Measurements from ENCODE around the gene TSGA10IP.
"Not testable (repeated sequence)": the region's sequence is repeated elsewhere in the genome, so short reads cannot be mapped to it uniquely, and the experiment has no call there.

TSGA10IP gene

DNA sequence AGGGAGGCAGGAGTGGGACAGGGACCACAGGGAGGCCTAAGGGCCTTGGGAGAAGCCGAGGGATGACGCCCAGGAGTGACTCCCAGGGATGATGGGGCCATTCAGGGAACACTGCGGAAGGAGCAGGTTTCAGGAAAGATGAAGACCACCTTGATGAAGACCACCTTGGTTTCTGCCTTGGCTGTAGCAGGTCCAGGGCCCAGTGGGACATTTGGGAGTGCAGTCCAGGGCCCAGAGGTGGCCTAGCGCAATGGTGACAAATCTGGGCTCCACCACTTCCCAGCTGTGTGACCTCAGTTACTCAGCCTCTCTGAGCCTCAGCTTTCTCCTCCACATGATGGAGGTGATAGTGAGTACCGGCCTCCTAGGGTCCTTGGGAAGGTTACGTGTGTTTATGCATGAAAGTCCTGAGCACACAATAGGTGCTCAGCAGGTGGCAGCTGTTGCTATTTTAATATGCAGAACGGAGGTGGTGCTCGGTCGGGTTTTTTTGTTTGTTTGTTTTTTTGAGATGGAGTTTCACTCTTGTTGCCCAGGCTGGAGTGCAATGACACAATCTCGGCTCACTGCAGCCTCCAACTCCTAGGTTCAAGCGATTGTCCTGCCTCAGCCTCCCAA lies 770 bp downstream of the TSGA10IP start:
- DNase-seq (ENCODE audit: low read depth in 2 of 2) = no peak

DNA sequence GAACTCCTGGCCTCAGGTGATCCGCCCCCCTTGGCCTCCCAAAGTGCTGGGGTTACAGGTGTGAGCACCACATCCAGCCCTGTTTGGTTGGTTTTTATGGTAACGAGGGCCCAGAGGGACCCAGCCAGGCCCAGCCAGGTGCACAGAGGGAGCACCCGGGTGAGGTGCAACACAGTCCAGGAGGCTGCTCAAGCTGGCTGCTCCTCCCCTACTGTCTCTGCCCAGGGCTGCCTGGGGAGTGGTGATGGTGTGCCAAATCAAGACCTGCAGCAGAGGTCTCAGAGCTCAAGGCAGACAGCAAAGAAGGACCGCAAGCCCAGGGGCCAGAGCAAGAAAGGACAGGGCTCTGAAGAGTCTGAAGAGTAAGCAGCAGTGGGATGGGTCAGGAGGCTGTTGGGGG lies 1.4 kb downstream of the TSGA10IP start:
- DNase-seq (ENCODE audit: low read depth in 2 of 2) = no peak

DNA sequence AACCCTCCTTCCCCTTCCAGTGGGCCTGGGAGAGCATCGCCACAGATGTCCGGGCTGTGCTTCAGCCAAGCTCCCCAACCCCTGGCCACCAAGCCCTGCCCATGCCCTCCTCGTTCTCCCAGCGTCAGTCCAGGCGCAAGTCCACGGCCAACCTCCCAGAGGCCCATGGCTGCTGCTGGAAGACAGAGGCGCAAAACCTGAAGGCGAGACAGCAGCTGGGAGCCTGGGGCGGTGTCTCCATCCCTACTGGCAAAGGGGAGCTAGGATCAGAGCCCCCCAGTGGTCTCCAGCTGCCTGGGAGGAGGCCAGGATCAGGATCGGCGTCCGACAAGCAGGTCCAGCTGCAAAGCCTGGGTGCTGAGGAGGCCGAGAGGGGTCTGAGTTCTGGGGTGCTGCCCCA lies 1.9 kb downstream of the TSGA10IP start:
- no peak for DNase-seq (ENCODE audit: low read depth in 2 of 2)

DNA sequence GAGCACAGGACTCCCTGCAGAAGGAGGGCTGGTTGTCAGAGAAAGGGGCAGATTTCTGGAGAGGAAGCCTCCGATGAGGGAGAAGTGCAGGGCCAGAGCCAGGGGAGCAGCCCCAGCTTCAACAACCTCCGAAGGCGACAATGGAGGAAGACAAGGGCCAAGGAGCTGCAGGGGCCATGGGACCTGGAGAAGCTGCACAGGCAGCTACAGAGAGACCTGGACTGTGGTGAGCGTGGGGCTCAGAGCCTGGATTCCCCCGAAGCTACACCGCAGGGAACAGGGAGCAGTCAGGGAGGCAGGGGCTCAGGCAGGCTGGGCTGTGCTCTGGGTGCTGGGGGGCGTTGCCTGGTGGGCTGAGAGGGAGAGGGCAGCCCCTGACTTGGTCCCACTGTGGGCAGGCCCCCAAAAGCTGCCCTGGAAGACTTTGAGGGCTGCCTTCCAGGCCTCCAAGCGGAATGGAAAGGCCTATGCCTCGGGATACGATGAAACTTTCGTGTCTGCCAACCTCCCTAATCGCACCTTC lies 2.4 kb downstream of the TSGA10IP start:
- no peak for DNase-seq (ENCODE audit: low read depth in 2 of 2)

DNA sequence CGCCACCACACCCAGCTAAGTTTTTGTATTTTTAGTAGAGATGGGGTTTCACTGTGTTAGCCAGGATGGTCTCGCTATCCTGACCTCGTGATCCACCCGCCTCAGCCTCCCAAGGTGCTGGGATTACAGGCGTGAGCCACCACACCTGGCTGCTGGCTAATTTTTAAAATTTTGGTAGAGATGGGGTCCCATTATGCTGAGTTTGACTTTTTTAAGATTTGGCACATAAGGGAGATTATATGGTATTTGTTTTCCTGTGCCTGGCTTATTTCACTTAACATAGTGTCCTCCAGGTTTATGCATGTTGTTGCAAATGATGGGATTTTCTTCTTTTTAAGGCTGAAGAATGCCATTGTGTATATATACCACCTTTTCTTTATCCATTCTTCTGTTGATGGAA lies 5.4 kb downstream of the TSGA10IP start:
- DNase-seq (ENCODE audit: low read depth in 2 of 2) = not testable (repeated sequence)

DNA sequence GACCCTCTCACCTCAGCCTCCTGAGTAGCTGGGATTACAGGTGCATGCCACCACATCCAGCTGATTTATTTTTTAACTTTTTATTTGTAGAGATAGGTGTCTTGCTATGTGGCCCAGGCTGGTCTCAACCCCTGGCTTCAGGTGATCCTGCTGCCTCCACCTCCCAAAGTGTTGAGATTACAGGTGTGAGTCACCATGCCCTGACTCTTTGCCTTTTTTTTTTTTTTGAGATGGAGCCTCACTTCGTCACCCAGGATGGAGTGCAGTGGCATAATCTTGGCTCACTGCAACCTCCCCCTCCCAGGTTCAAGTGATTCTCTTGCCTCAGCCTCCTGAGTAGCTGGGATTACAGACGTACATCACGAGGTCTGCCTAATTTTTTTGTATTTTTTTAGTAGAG lies 6.4 kb downstream of the TSGA10IP start:
- DNase-seq (ENCODE audit: low read depth in 2 of 2) = not testable (repeated sequence)

DNA sequence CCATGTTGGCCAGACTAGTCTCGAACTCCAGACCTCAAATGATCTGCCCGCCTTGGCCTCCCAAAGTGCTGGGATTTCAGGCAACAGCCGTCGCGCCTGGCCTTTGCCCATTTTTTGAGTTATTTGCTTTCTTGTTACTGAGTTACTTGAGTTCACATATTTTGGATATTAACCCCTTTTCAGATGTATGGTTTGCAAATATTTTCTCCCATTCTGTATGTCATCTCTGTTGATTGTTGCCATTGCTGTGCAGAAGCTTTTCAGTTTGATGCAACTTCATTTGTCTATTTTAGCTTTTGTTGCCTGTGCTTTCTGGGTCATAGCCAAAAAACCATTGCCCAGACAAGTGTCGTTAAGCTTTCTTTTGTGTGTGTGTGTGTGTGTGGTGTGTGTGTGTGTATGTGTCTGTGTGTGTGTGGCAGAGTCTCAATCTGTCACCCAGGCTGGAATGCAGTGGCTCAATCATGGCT lies 6.8 kb downstream of the TSGA10IP start:
- no peak for DNase-seq (ENCODE audit: low read depth in 2 of 2)

DNA sequence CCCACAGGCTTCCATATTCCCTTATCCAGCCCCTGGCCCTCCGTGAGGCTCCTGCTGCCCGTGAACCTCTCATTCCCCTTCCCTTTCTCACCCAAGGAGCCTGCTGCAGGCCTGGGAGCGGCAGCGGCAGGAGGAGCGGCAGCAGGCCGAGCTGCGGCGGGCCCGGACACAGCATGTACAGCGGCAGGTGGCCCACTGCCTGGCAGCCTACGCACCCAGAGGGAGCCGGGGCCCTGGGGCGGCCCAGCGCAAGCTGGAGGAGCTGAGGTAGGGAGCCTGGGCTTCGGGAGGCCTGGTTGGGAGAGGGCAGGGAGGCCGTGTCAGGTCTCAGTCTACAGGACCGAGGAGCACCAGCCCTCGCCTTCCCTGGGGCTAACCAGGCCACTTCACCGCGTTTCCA lies 8.2 kb downstream of the TSGA10IP start:
- DNase-seq (ENCODE audit: low read depth in 2 of 2) = no peak

DNA sequence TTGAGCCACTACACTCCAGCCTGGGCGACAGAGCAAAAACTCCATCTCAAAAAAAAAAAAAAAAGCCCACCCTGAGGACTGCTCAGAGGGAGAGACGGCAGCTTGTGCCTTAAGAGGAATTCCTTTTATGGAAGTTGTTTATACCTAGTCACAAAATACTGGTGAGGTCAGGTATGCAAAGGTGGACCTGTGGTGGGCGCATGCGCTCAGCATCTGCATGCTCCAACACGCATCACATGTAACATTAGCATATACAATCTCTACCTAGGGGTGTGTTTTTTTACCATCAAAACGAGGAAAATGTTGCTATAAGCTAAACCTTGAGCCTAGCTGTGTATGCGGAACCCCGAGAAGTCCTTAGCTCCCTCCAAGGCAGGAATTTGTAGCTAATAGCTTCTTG lies 9.5 kb downstream of the TSGA10IP start:
- no peak for DNase-seq (ENCODE audit: low read depth in 2 of 2)

DNA sequence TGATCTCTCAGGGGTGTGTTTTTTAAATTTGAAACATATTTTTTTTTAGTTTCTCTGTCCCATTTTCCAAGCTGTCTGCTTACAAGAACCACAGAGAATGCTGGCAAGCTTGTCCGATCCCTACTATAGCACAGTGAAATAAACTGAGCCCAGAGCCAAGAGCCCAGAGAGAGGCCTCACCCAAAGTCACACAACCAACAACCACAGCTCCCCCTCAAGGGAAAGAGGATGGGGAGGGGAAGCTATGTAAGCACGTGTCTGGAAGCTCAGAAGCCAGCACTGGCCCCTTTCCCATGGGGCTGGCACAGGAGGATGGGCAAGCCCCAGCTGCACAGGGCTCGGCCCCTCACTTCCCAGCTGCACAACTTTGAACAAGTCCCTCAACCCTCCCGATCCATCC lies 13.0 kb downstream of the TSGA10IP start:
- DNase-seq (ENCODE audit: low read depth in 2 of 2) = no peak

DNA sequence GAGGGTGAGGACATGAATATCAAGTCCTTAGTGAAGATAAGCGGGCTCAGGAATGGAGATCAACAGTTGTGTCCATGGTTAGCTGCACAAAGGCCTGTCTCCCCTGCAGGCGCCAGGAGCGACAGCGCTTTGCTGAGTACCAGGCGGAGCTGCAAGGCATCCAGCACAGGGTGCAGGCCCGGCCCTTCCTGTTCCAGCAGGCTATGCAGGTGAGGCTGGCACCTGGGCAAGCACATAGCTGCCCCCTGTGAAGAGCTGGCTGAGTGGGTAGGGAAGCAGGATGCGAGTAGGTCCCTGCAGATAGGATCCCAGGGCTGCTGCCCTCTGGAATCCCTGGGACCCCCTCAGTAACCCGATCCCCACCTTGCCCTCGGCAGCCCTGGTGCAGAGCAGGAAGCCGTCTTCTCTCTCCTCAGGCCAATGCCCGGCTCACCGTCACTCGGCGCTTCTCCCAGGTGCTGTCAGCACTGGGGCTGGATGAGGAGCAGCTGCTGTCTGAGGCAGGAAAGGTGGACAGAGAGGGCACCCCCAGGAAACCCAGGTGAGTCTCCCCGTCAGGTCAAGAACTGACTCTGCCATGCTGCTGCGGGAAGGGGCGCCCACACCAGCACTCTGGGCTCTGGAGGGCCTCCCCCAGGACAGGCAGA lies 13.6 kb downstream of the TSGA10IP start:
- DNase-seq (ENCODE audit: low read depth in 2 of 2) = no peak

DNA sequence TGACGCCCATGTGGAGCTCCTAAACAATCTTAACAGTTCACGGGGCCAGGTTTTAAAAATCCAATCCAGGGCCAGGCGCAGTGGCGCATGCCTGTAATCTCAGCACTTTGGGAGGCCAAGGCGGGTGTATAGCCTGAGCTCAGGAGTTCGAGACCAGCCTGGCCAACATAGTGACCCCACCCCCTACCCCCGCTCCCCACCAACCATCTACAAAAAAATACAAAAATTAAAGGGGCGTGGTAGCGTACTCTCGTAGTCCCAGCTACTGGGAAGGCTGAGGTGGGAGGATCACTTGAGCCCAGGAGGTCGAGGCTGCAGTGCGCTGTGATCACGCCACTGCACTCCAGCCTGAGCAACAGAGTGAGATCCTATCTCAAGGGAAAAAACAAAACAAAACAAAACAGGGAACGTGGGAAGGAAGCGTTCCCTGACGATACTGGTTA lies 15.6 kb downstream of the TSGA10IP start:
- DNase-seq (ENCODE audit: low read depth in 2 of 2) = no peak

DNA sequence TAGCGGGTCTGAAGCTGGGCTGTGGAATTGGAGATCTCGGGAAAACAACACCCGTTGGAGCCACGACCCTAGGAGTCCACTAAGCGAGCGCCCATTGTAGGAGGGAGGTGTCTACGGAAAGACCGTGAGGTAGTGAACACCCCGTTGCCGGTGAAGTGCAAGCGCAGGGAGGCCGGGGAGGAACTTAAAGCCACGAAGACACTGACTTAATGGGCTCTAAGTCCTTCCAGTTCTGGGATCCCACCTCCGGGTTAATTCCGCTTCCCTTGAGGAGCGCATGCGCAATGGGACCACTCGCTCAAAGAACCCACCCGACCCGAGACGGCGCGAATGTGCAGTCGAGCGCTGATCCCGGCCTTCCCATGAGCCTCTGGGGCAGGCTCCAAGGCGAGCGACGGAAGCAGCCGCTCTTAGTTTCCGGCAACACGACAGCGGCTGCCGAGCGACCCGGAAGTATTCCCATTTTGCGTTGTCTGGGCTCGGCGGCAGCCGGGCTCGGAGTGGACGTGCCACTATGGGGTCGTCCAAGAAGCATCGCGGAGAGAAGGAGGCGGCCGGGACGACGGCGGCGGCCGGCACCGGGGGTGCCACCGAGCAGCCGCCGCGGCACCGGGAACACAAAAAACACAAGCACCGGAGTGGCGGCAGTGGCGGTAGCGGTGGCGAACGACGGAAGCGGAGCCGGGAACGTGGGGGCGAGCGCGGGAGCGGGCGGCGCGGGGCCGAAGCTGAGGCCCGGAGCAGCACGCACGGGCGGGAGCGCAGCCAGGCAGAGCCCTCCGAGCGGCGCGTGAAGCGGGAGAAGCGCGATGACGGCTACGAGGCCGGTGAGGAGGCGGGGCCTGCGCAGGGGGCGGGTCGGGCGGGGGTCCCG lies 16.2 kb downstream of the TSGA10IP start, which contains the start of gene SART1:
SART1 (plus strand) TSS at position 468 of the 874 bp plus-strand sequence; CDS start at position 515, 47 bp downstream.
- DNase-seq (ENCODE audit: low read depth in 2 of 2) = peak; percentile 96 to 97

DNA sequence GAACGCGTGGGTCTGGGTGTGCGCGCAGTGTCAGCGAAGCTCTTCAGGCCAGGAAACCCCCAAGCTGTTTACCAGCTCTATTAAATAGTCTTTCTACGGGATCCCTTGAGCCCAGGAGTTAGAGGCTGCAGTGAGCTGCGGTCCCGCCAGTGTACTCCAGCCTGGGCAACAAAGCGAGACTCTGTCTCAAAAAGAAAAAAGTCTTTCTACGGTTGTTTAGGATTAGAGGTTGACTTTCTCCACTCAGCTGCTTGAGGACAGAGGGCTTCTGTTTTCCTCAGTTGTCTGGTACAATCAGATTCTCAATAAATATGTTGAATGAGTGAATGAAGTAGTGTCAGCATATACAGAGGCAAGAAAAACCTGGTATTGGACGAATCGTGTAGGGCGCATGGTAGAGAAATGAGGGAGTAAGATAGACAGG lies 16.9 kb downstream of the TSGA10IP start:
- DNase-seq (ENCODE audit: low read depth in 2 of 2) = no peak

DNA sequence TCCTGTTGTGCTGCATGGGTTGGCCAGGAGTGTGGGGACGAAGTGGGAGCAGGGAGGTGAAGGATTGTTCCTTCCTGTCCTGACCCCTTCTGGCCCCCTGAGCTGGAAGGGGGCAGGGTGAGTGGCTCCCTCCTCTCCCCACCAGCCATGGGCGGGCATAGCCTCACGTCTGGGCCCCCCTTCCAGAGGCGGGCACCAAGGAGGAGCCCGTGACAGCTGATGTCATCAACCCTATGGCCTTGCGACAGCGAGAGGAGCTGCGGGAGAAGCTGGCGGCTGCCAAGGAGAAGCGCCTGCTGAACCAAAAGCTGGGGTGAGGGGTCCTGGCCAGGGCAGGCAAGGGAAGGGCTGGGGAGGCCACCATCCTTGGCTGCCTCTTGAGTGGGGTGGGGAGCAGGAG lies 19.6 kb downstream of the TSGA10IP start:
- no peak for DNase-seq (ENCODE audit: low read depth in 2 of 2)

DNA sequence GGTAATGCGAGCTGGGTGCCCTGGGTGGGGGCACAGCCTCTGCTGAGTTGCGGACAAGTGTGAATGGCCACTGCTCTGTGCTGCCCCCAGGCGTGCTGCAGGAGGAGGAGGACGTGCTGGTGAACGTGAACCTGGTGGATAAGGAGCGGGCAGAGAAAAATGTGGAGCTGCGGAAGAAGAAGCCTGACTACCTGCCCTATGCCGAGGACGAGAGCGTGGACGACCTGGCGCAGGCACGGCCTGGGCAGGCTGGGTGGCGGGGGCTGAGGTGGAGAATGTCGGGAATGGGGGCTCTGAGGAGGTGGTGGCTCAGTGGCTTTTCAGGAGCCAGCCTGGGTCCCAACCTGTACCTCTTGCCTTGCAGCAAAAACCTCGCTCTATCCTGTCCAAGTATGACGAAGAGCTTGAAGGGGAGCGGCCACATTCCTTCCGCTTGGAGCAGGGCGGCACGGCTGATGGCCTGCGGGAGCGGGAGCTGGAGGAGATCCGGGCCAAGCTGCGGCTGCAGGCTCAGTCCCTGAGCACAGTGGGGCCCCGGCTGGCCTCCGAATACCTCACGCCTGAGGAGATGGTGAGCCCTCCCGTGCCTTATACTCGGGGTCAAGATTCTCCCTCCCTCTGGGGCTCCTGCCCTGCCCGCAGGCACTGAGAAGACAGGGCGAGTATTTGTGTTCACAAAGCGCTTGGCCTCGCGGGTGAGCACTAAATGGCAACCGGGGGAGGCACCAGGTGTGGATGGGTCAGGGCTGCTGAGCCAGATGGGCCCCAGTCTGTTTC lies 20.9 kb downstream of the TSGA10IP start:
- DNase-seq (ENCODE audit: low read depth in 2 of 2) = no peak

DNA sequence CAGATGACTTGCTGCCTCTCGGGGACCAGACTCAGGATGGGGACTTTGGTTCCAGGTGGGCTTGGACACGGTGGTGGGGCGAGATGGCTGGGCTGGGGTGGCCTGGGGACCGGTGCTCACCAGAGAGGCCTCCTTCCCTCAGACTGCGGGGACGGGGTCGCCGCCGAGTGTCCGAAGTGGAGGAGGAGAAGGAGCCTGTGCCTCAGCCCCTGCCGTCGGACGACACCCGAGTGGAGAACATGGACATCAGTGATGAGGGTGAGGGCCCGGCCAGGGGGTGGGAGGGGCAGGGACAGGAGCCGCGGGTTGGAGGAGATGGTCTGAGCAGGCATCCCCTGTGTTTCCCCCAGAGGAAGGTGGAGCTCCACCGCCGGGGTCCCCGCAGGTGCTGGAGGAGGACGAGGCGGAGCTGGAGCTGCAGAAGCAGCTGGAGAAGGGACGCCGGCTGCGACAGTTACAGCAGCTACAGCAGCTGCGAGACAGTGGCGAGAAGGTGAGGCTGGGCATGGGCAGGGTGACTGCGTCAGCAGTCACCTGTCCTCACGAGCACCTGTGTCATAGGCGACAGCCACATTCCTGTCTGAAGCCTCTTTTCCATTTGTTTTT lies 22.2 kb downstream of the TSGA10IP start:
- DNase-seq (ENCODE audit: low read depth in 2 of 2) = no peak

DNA sequence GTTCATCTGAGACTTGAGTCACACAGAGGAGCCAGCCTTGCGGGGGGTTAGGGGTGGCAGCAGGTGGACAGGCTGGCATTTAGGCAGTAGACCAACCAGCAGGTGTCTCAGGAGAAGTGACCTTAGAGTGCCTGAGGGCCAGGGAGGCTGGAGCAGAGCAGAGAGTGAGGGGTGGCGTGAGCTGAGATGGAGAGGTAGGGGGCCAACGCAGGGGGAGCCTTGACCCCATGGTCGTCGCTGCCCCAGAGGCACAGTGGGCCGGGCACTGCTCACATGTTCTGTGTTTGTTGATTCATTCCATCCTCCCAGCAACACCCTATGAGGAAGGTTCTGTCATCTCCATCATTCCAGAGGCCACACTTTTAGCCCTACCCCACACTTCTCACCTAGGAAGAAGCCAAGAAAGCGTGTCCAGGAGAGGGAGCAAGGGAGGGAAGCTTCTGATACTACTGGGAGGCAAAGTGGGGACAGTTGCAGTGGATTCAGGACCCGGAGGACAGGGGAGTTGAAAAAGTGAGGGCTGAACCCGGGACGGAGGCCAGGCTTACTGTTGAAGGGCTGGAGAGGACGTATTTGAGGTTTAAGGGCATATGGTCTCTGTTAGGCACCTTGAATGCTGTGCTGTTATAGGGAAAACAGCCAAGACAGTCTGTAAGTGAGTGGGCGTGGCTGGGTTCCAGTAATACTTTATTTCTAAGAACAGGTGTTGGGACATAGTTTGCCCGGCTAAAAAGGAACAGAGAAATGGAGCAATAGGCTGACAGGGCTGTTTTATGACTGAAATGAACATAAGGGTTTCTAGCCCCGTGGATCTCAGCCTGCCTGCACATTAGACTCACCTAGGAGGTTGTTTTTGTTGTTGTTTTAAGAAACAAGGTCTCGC lies 23.6 kb downstream of the TSGA10IP start:
- DNase-seq (ENCODE audit: low read depth in 2 of 2) = no peak

DNA sequence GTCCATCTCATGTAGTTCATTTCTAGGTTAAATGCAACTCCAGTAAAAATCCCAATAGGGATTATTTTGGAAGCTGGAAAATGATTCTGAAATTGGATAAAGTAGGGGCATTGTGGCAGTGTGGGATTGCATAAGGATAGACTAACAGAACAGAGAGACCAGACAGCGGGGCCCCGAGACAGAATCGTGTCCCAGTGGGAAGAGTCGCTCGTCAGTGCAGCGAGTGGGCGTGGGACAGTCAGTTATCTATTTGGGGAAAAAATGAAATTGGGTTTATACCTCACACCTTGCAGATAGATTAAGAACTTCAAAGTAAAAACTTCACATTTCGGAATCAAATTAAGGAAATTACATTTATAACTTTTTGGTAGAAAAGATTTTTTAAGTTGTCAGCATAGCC lies 26.8 kb downstream of the TSGA10IP start:
- DNase-seq (ENCODE audit: low read depth in 2 of 2) = no peak

Measured in fibroblast of skin of left quadriceps (primary cell).